Coronary artery (tissue), 2 donors: ENCODE data around the gene PC.
"Not testable (repeated sequence)": the region's sequence is repeated elsewhere in the genome, so short reads cannot be mapped to it uniquely, and the experiment has no call there.

Experiments
- DNase-seq: peaks from one replicate; pipeline ENCODE4 v3.0.0-alpha.2; 2017; ENCODE audit warnings: low spot score
- H3K27ac ChIP-seq, 2 donors: fragments of 200-600 bp; sonication (generic); one replicate each; pipeline ENCODE4 v1.5.1; 2016 to 2019
- H3K4me3 ChIP-seq: fragments of 200-600 bp; sonication (generic); 2 replicates; pipeline ENCODE4 v1.5.1; 2016; ENCODE audit warnings: mild to moderate bottlenecking, moderate library complexity
- TF ChIP-seq, protein P1 (sequence below): fragments of 200-600 bp; sonication (generic); IDR thresholded peaks from one replicate; pipeline ENCODE4 v1.5.1; 2019; ENCODE audit warnings: antibody characterized with exemption

The PC gene

DNA sequence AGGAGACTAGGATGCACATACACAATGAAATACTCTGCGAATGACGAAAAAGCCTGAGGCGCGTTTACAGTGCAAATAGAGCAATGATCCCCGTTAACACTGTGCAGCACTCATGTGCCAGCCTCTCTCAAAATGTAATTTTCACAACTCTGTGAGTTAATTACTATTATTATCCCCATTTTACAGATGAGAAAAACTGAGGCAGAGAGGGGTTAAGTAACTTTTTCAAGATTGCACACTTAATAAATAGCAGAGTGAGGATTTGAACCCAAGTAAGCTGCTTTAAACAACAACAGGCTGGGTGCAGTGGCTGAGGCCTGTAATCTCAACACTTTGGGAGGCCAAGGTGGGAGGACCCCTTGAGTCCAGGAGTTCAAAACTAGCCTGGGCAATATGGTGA is 43.1 kb upstream of the PC start:
- Histone ChIP-seq H3K4me3 (no peak overlapping the region), H3K27ac (no peak overlapping the region)
- TF ChIP-seq, protein P1, sequence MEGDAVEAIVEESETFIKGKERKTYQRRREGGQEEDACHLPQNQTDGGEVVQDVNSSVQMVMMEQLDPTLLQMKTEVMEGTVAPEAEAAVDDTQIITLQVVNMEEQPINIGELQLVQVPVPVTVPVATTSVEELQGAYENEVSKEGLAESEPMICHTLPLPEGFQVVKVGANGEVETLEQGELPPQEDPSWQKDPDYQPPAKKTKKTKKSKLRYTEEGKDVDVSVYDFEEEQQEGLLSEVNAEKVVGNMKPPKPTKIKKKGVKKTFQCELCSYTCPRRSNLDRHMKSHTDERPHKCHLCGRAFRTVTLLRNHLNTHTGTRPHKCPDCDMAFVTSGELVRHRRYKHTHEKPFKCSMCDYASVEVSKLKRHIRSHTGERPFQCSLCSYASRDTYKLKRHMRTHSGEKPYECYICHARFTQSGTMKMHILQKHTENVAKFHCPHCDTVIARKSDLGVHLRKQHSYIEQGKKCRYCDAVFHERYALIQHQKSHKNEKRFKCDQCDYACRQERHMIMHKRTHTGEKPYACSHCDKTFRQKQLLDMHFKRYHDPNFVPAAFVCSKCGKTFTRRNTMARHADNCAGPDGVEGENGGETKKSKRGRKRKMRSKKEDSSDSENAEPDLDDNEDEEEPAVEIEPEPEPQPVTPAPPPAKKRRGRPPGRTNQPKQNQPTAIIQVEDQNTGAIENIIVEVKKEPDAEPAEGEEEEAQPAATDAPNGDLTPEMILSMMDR: no peak
- DNase-seq: no peak

DNA sequence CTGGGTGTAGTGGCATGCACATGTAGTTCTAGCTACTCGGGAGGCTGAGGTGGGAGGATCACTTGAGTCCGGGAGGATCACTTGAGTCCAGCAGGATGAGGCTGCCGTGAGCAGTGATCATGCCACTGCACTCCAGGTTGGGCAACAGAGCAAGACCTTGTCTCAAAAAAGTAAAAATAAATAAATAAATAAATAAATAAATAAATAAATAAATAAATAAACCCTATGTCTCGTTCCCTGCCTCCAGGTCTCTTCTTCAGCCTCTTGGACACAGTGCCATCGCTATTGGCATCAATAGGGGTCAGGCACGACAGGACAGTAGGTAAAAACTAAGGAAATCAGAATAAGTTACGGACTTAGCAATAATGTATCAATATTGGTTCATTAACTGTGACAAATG is 41.4 kb upstream of the PC start:
- TF ChIP-seq, protein P1: no peak
- Histone ChIP-seq H3K4me3 (no peak overlapping the region), H3K27ac (no peak overlapping the region)
- no peak for DNase-seq

DNA sequence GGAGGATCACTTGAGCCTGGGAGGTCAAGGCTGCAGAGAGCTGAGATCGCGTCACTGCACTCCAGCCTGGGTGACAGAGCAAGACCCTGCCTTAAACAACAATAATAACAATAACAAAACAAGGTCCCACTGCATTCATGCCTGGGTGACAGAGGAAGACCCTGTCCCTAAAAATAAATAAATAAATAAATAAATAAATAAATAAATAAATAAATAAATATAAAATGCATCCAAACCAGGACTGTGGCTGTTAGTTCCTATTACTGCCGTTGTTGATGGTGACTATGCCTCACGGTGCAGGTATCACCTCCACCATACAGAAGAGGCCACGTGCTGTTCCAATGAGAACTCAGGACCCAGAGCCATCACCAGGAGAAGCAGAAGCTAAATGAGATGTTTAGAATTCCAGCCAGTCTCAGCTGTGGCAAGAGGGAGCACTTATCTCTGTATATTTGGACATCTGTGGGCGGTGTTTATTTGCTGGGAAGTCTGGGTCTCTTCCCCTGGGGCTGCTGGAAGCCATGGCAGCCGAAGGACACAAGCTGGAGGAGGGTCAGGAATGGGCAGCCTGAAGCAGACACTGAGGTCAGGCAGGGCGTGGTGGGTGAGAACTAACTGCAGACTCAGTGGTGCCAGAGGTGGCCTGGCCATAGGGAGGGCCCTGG is 38.6 kb upstream of the PC start:
- Histone ChIP-seq H3K4me3 (no peak overlapping the region), H3K27ac (peak overlapping the region in 1 of 2 donors; percentile 81)
- TF ChIP-seq, protein P1: no peak
- DNase-seq: peak; percentile 85

GRCh38 chr11:66992041-66992440 is 33.9 kb upstream of the PC start:
- TF ChIP-seq, protein P1: no peak
- Histone ChIP-seq H3K27ac (no peak overlapping the region), H3K4me3 (no peak overlapping the region)
- no peak for DNase-seq

GRCh38 chr11:66989360-66989759 is 31.2 kb upstream of the PC start:
- not testable (repeated sequence) for H3K27ac ChIP-seq, H3K4me3 ChIP-seq, DNase-seq

- DNase-seq, H3K27ac ChIP-seq, H3K4me3 ChIP-seq: not testable (repeated sequence)
These were observed 30.6 kb upstream of the PC start for GRCh38 chr11:66988741-66989140.

DNA sequence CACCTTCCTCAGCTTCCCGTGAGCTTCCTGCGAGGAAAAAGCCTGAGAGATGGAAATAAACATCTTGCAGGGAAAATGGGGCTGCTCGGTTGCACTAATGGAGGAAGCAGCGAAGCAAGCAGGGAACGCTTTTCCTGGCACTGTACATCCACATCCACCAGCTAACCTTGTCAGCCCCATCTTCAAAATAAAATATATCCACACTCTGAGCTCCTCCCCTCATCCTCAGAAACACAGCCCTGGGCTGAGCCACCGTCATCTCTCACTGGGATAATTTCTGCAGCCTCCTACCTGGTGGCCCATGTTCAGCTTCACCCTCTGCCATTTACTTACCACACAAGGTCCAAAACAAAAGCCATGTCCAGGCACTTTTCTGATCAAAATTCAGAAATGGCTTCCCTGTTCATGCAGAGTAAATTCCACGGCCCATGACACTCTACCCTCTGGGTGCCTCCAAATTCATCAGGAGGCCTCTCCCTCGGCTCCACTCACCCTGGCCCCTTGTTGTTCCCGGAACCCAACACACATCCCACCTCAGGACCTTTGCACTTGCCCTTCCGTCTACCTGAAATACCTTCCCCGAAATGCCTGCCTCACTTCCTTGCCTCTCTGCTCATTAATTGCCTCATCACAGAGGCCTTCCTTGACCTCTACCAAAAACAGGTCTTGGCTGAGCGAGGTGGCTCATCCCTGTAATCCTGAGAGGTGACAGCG is 29.9 kb upstream of the PC start:
- no peak for DNase-seq
- TF ChIP-seq, protein P1: no peak
- Histone ChIP-seq H3K4me3 (no peak overlapping the region), H3K27ac (no peak overlapping the region)

DNA sequence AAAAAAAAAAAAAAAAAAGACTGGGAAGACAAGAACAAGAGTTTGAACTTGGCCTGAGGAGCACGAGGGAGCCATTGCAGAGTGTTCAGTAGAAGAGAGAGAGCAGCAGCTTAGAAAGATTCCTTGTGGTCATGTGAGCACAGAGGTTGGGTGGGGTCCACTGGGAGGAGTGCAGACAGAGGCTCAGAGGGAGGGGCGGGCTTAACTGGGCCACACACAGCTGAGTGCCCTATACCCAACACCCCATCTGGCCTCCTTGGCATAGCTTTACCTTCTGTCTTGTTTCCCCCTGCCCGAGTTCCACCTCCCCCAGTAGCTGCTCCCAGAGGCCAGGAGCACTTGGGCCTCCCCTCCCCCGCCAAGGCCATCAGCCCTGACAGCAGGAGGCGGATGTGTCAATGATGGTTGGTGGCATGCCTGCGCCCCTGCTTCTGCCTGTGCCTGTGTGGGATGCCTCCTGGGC is 29.0 kb upstream of the PC start:
- Histone ChIP-seq H3K27ac (no peak overlapping the region), H3K4me3 (no peak overlapping the region)
- no peak for DNase-seq
- TF ChIP-seq, protein P1: no peak
